C4-2B (cell line): ENCODE data around the gene FHIT.

Experiments used
- ZFX ChIP-seq: fragments of 450-650 bp; IDR thresholded peaks from 2 replicates; pipeline ENCODE4 v1.6.1; 2017
- TF ChIP-seq, protein P1 (sequence below): fragments of 450-650 bp; conservative IDR thresholded peaks from 2 replicates; pipeline ENCODE4 v1.5.1; 2017; ENCODE audit warnings: mild to moderate bottlenecking

DNA sequence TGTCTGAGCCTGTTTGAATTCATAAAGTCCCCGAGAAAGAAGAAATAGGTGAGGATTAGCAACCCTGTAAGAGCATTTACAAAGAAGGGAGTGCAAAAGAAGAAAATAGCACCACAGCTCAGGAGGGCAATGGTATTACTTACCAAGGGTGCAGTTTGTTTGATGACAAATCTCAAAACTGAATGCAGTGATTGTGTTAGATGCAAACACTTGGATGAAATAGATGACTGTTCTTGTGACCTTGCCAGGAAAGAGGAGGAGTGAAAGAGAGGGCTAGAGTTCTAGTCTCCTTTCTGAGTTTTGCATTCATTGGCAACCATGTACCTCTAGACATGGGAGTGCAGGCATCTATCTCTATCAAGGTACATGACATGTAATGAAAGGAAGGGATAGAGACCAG is 1170.6 kb downstream of the FHIT start:
- TF ChIP-seq, protein P1, sequence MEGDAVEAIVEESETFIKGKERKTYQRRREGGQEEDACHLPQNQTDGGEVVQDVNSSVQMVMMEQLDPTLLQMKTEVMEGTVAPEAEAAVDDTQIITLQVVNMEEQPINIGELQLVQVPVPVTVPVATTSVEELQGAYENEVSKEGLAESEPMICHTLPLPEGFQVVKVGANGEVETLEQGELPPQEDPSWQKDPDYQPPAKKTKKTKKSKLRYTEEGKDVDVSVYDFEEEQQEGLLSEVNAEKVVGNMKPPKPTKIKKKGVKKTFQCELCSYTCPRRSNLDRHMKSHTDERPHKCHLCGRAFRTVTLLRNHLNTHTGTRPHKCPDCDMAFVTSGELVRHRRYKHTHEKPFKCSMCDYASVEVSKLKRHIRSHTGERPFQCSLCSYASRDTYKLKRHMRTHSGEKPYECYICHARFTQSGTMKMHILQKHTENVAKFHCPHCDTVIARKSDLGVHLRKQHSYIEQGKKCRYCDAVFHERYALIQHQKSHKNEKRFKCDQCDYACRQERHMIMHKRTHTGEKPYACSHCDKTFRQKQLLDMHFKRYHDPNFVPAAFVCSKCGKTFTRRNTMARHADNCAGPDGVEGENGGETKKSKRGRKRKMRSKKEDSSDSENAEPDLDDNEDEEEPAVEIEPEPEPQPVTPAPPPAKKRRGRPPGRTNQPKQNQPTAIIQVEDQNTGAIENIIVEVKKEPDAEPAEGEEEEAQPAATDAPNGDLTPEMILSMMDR, result no peak
- TF ChIP-seq ZFX, result no peak
